CD4-positive, alpha-beta T cell treated with Interferon alpha-2 for 1 hour (primary cell): Measurements from ENCODE around the gene CCDC17.

ENCODE experiments used
- DNase-seq, 2 donors: peaks; one replicate each; pipeline ENCODE4 v3.0.0-alpha.2; 2020 to 2022

The CCDC17 gene

GRCh38 chr1:45623972-45624371 lies at the start of gene CCDC17:
Gene CCDC17 (minus strand): TSS chr1:45624054. CDS start chr1:45623909, 145 bp downstream.
- no peak for DNase-seq

DNA sequence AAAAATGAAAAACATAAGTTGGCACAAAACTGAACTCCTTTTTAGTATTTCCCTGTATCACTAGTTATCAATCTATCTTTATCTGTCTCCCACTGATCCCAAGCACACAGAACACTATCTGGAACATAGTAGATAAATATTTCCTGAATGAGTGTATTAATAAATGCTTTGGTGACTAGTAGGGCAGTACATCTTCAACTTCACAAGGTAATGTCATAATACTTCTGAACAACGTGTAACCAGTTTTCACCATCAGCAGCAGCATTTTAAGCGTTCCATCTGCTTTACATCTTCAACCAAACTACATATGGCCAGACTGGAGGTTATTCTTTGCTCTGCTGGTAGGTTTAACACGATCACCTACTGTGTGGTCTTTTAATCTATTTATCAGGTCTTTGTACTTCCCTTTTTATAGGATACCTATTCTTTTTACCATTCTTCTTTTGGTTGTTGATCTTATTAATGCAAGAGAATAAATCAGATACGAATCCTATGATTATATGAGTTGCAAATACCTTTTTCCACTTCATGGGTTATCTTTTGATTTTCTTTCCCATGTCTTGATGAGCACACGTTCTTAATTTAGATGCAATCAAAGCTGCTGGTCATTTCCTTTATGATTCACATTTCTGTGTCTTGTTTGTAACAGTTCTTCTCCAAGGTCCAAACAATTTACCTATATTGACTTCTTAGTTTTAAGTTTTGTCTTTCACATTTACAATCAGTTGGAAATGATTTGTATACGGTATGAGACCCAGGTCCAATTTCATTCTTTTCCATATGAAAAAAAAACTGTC lies 46.2 kb upstream of the CCDC17 start:
- DNase-seq = no peak

DNA sequence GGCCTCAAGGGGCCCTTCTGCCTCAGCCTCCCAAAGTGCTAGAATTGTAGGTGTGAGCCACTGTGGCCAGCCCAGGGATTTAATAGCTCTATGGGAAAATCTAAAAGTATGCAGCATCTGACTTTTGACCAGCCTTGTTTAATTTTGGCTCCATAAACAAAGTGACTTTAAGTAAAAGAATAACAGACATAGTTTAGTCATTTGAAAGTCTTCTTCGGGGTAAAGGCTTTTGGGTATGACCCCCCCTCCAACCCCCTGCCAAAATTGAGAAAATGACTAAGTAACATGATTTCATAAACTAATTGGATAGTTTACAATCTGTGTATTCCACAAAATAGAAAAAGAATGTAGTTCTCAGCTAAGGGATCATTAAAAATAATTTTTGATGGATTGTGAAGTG lies 45.5 kb upstream of the CCDC17 start:
- DNase-seq = no peak

GRCh38 chr1:45668526-45668925 lies 44.7 kb upstream of the CCDC17 start:
- DNase-seq = no peak

GRCh38 chr1:45667321-45668111 lies 43.7 kb upstream of the CCDC17 start:
- DNase-seq = no peak

DNA sequence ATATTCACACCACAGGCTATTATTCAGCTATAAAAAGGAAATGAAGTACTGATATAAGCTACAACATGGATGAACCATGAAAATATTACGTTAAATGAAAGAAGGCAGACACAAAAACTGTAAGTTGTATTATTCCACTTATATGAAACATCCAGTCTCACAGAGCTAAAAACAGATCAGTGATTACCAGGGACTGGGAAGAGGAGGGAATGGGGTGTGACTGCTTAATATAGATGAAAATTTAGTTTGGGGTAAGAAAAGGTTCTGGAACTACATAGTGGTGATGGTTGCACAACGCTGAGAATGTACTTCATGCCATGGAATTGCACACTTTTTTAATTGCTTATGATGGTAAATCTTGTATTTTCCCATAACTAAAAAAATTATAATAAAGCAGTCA lies 43.0 kb upstream of the CCDC17 start:
- DNase-seq = no peak

DNA sequence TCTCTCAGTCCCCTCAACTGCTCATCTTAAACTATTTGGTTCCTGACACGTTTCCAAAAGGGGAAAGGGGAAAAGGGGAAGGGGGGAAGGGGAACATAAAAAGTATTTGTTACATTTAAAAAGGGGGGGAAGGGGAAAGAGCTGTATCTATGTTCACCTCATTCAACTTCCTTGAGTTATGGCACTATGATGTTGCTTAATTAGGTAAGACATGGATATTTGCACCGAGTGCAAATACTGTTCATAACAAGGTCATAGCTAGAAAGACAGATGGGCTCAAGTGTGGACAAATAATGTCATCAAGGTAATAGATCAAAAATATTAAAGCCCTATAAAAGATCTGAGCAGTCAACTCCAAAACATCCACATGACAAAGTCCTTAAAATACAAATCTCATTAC lies 36.5 kb upstream of the CCDC17 start:
- no peak for DNase-seq

- DNase-seq = no peak
Observed at GRCh38 chr1:45659222-45659621, 35.4 kb upstream of the CCDC17 start.

GRCh38 chr1:45658171-45658570 lies 34.3 kb upstream of the CCDC17 start:
- no peak for DNase-seq

- DNase-seq = no peak
Observed at GRCh38 chr1:45656573-45657226, 32.8 kb upstream of the CCDC17 start.

DNA sequence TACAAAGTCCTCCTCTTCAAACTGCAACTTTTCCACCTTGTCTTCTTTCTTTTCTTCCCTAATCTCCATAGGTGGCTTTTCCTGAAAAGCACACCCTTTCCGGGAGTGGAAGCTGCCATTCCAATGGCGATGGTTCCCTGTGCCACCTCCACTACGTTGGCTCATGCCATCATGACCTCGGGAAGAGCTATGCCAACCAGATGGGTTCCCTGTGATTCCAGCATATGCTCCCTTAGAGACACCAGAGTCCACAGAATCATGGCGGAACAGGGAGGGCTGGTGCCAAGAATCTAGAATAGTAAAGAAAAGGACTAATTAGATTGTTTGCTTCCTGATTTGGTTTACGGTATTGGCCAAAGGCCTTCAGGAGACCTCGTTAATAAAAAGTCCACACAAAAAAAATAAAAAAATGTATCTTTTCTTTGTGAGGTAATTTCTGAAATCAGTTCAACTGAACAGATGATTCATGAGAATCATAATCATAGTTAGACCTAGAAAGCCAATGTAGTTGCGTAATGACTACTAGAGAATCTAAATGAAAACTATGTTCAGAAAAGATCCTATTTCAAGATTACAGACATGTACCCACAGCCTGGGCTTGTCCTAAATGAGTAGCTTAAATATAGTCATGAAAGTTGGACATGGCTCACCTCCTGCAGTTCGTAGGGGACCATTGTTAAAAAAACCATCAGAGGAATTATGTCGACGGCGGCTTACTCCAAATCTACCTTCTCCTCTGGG lies 30.9 kb upstream of the CCDC17 start:
- DNase-seq = no peak

DNA sequence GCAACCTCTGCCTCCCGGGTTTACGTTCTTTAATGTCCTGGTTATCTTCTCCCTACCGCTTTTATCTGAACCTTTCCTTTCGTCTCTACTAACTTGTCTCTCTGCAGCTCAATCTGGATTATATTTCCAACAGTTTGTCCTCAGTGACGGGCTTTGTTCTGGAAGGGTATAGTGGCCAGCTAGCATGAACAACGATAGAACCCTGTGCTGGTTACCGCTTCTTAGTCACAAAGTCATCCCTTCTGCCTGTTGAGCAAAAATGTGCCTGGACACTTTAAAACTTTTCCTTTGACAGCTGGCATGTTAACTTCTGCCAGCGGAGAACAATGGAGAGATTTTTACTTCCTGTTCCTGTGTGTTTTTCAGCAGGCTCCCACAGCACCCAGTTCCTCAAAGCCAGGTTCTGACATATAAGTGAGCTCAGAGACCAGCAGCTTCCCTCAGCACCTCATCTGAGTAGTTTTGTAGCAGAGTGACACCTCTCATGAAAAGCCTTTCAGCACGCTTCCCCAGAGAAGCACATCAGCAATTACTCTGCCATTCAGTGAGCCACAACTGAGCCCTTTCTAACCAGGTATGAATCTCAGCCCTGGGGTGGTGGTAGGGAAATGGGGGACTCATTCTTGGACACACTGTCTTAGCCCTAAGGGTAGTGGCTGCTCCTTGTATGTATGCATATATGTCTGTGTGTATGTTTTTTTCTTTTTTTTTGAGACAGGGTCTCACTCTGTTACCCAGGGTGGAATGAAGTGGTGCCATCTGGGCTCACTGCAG lies 23.6 kb upstream of the CCDC17 start:
- DNase-seq = peak in 1 of 2 donors; percentile 7

- no peak for DNase-seq
Observed at GRCh38 chr1:45644661-45645060, 20.8 kb upstream of the CCDC17 start.

- no peak for DNase-seq
Observed at GRCh38 chr1:45643978-45644377, 20.1 kb upstream of the CCDC17 start.

DNA sequence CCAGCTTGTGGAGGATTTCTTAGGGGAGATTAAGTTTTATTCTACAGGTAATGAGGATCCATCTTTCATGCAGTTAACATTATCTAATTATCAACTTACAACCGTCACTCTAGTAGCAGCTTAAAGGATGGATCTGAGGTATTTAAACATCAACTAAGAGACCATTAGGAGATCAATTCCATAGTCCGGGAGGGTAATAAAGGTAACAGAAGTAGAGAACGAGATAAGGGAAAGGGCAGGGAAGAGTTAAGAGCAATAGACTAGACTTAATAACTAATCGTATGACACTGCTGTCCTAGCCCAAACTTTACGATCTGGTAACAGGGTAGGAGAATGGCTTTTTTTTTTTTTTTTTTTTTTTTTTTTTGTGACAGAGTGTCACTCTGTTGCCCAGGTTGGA lies 19.5 kb upstream of the CCDC17 start:
- DNase-seq = no peak

DNA sequence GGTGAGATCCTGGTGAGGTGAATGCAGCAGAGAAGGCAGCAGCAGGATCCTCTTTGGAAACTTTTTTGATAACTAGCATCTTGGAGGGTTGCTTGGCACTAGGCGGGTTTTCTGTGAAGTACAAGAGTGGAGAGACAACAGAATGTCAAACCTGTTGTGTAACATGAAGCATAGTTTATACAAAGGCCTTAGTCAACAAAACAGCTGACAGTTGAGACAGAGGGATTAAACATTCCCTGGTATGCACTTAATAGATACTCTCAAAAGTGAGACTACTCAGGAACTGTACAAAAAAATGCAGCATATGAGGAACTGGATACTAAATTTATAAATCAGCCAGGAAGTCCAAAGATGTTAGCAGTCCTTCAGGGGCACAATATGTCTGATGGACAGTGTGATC lies 16.4 kb upstream of the CCDC17 start:
- no peak for DNase-seq

GRCh38 chr1:45635211-45635610 lies 11.4 kb upstream of the CCDC17 start:
- DNase-seq = no peak

DNA sequence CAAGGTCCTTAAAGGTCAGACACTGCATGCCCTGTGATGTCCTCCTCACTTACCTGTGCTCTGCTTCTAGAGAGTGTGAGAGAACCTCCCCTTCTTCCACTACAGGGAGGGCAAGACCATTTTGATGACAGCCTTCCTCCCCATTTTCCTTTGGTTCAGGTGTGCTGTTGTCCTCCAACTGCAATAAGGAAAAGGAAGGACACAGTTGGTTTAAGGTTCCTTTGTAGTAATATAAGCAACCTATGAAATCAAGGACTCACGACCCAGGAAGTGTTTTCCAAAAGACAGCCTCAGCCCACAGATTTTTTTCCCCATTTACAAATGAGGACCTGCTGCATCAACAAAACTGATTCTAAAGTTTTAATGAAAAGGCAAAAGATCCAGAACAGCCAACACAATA lies 6.6 kb upstream of the CCDC17 start:
- no peak for DNase-seq

GRCh38 chr1:45629035-45629434 lies 5.2 kb upstream of the CCDC17 start:
- DNase-seq = no peak

DNA sequence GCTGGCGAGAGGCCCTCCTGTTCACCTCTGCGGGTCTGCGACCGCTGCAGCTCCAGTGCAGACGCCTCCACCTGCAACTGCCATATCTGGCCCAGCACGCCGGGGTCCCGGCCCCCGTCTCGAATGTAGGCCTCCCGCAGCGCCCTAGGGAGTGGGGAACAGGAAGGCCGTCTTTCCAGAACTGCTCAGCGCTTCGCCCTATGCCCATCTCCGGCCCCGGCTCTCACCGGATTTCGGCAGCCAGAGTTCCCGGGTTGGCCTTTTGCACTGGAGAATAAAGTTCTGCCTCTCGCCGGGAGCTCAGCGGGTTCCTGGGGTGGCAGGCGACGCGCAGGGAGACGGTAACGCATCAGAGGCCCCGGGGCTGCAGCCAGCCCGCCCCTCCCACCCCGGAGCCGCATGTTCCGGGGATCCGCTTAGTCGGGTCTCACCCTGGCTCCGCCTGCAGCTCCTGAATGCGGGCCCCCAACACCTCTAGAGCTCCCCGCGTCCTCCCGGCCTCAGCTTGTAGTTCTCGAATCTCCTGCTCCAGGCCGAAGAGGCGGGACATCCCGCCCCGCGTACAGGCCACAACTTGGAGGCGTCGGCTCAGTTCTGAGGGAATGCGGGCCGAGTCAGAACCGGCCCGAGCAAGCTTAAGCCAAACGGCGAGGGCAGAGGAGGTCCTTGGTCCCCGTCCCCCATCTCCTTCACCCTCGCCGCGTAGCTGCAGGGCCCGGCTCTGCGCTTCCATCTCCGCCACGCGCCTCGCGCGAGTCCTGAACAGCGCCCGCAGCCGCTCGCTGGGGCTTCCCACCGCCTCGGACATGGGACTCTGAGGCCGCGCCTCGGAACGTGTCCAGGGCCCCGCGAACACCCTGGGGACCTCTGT lies 1.1 kb downstream of the CCDC17 start:
- no peak for DNase-seq

GRCh38 chr1:45621895-45622523 lies 1.8 kb downstream of the CCDC17 start:
- no peak for DNase-seq
